ENCODE data around the gene CD164.

CD164 gene

GRCh38 chr6:109322825-109323224 is 59.4 kb downstream of the CD164 start:
- DNase-seq = no peak
- TF ChIP-seq GATA1 (IDR thresholded peaks at IDR 0.05; ENCODE audit: low read depth, low read length) (no peak), POLR2A (IDR thresholded peaks at IDR 0.05; ENCODE audit: low read length) (no peak)

GRCh38 chr6:109321752-109322151 is 60.5 kb downstream of the CD164 start:
- DNase-seq = no peak
- TF ChIP-seq GATA1 (IDR thresholded peaks at IDR 0.05; ENCODE audit: low read depth, low read length) = no peak
- TF ChIP-seq POLR2A (IDR thresholded peaks at IDR 0.05; ENCODE audit: low read length) = no peak

- no peak for DNase-seq
- TF ChIP-seq GATA1 (IDR thresholded peaks at IDR 0.05; ENCODE audit: low read depth, low read length) = no peak
- TF ChIP-seq POLR2A (IDR thresholded peaks at IDR 0.05; ENCODE audit: low read length) = no peak
Observed at GRCh38 chr6:109320072-109320471, 62.2 kb downstream of the CD164 start.

- no peak for DNase-seq
- no peak for TF ChIP-seq GATA1 (IDR thresholded peaks at IDR 0.05; ENCODE audit: low read depth, low read length)
- no peak for TF ChIP-seq POLR2A (IDR thresholded peaks at IDR 0.05; ENCODE audit: low read length)
Observed at GRCh38 chr6:109318328-109318876, 63.9 kb downstream of the CD164 start.

GRCh38 chr6:109316909-109317308 is 65.4 kb downstream of the CD164 start:
- no peak for DNase-seq
- no peak for TF ChIP-seq GATA1 (IDR thresholded peaks at IDR 0.05; ENCODE audit: low read depth, low read length)
- no peak for TF ChIP-seq POLR2A (IDR thresholded peaks at IDR 0.05; ENCODE audit: low read length)

All from erythroblast (primary cell).